IPS-18c (cell line): Measurements from ENCODE around the gene TMEM185A.
A peak's percentile ranks its signal among the peaks of the same experiment; 100 is the strongest.
"Not testable (repeated sequence)": the region's sequence is repeated elsewhere in the genome, so short reads cannot be mapped to it uniquely, and the experiment has no call there.

Experiments
- H3K4me3 ChIP-seq: 2 replicates; pipeline ENCODE4 v1.7.0; 2013; ENCODE audit warnings: low read depth, mild to moderate bottlenecking, low read length, moderate library complexity; ENCODE audit not compliant: insufficient read depth
- H3K9me3 ChIP-seq: one replicate; pipeline ENCODE4 v1.6.1; 2013; ENCODE audit warnings: mild to moderate bottlenecking, low read length, moderate library complexity; ENCODE audit not compliant: control insufficient read depth, insufficient read depth

The TMEM185A gene

GRCh38 chrX:149631234-149632165, at the start of gene TMEM185A:
TMEM185A (minus strand) TSS chrX:149631792; CDS start chrX:149631580, 212 bp downstream.
- Histone ChIP-seq H3K9me3 (peaks cover 8% of the 10 kb centered on the region), H3K4me3 (peak within 1 kb of the TSS; percentile 61)

GRCh38 chrX:149681182-149681581, 49.6 kb upstream of the TMEM185A start:
- peaks cover 4% of the 10 kb centered on the region for H3K9me3 ChIP-seq
- no peak overlapping the region for H3K4me3 ChIP-seq

DNA sequence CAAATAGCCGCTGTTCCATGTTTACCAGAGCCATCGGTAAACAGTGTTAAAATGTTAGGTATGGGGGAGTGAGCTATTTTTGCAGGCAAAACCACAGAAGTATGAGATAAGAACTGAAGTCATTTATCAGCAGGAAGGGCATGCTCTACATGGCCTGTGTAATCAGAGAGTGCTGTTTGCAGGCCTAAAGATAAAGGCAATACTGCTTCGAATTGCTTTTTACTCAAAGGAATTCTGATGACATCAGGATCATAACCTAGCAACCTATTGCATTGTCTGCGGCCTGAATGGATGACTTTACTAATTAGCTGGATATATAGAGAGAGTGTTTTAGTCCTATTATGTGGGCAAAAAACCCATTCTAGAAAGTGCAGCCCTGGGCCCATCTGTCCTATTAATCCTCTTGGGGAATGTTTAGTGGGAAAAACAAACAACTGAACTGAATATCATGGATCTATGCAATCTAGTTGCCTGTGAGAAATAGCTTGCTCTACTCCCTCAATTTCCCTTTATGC, 47.6 kb upstream of the TMEM185A start:
- not testable (repeated sequence) for H3K4me3 ChIP-seq, H3K9me3 ChIP-seq

GRCh38 chrX:149675554-149675953, 44.0 kb upstream of the TMEM185A start:
- H3K4me3 ChIP-seq, H3K9me3 ChIP-seq: not testable (repeated sequence)

DNA sequence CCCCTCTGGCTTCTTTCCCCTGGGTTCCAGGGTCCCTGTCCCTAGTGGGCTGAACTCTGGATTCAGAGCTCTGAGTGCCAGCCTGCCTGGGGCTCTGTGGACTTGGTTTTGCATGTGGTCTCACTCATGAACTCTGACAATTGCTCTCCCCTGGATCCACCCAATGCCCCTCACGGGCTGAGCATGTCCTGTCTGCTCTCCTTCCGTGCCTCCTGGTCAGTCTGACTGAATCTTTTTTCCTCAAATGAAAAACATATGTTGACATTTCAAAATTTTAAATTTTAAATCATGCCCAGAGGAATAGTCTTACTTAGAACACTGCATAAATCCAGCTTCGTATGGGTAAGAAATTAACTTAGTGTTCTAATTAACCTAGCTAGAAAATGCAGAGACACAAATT, 43.5 kb upstream of the TMEM185A start:
- H3K4me3 ChIP-seq, H3K9me3 ChIP-seq: not testable (repeated sequence)

DNA sequence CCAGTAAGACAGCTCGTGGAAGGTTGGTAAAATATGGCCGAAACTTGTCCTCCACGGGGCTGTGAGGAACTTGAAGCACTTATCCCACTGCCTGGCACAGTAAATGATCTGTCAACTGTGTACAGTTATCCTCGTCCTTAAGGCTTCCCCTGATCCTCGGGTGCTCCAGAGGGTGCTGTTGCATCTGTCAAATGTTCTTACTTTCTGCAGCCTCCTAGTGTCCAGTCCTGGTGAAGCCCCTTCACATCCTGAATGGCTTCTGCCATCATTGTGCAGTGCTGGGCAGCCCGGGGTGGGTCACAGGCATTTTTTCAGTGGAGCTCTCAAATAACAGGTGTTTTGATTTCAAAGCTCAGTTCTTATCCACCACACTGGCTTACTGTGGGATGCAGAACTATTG, 29.0 kb upstream of the TMEM185A start:
- not testable (repeated sequence) for H3K9me3 ChIP-seq, H3K4me3 ChIP-seq

GRCh38 chrX:149656260-149656884, 24.8 kb upstream of the TMEM185A start:
- H3K9me3 ChIP-seq, H3K4me3 ChIP-seq: not testable (repeated sequence)

GRCh38 chrX:149652232-149652981, 20.8 kb upstream of the TMEM185A start:
- Histone ChIP-seq H3K9me3 (no peaks in the 10 kb centered on the region), H3K4me3 (no peak overlapping the region)

GRCh38 chrX:149650162-149650561, 18.6 kb upstream of the TMEM185A start:
- H3K9me3 ChIP-seq: peaks cover 2% of the 10 kb centered on the region
- no peak overlapping the region for H3K4me3 ChIP-seq

DNA sequence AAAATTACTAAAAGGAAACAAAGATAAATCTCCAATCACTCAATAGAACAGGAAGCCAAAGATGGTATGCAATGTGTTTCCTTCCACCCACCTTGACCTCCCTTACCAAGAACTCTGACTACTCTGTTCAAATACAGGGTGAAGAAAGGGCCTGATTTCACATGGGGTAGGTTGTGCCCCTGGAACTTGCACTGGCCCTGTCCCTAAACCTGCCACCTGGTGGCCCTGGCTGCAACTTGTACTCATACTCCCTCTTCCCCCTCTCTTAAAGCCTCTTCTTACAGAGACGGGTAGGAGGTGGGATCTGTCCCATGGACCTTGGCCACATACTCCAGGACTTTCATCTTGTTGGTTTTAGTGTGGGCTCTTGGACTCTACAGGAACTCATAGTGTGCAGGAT, 17.3 kb upstream of the TMEM185A start:
- Histone ChIP-seq H3K9me3 (peaks cover 2% of the 10 kb centered on the region), H3K4me3 (no peak overlapping the region)

GRCh38 chrX:149647505-149647904, 15.9 kb upstream of the TMEM185A start:
- H3K9me3 ChIP-seq: peaks cover 2% of the 10 kb centered on the region
- no peak overlapping the region for H3K4me3 ChIP-seq

DNA sequence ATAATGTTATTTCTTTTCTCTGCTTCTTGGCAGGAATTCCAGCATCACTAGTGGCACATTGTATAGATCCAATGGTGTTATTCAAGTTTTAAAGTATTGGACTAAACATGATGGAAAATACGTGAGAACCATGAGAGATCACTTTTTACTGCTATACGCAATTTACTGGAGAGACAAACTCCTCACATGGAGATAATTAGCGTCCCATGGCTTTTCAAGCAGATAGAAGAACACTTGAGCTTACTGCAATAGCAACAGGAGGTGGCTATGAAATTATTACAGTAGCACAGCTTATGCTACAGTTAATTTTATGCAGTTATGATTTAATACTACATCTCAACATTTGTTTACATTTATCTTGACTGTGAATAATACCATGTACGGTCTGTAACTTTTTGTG, 11.9 kb upstream of the TMEM185A start:
- H3K9me3 ChIP-seq: peaks cover 2% of the 10 kb centered on the region
- no peak overlapping the region for H3K4me3 ChIP-seq

GRCh38 chrX:149641835-149642234, 10.2 kb upstream of the TMEM185A start:
- H3K4me3 ChIP-seq: no peak overlapping the region
- peaks cover 2% of the 10 kb centered on the region for H3K9me3 ChIP-seq

- no peak overlapping the region for H3K4me3 ChIP-seq
- H3K9me3 ChIP-seq: no peaks in the 10 kb centered on the region
These were observed 9.8 kb upstream of the TMEM185A start for GRCh38 chrX:149641432-149641831.

DNA sequence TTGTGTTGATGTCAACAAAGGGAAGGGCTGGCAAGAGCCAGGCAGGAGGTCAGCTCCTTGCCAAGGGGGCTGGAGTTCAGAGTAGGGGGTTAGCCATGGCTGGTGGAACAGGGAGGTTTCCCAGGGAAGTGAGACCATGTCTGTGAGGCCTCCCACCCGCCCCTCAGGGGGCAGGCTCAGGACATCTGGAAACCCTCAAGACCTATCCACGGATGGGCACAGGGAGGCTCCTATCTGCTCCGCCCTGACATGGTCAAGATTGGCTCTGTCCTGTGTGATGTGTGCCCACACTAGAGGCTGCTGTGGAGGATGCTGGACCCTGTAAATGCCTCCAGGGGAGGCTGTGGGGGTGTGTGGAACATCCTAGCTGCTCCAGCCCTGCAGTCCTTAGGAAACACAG, 8.0 kb upstream of the TMEM185A start:
- Histone ChIP-seq H3K4me3 (no peak overlapping the region), H3K9me3 (no peaks in the 10 kb centered on the region)

DNA sequence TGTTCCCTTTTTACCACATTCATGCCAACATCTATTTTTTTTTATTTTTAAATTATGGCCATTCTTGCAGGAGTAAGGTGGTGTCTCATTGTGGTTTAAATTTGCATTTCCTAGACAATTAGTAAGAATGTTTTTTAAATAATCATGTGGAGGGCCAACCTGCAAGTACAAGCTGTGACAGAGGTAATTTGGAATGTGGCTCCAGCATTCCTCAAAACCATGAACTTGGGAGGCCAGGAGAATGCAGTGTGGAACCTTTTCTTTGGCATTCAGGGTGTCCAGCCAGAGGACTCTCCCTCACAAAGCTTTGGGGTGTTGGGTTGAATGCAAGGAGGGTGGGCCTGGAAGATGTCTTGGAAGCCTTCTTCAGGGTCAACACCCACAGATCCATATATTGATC, 7.3 kb upstream of the TMEM185A start:
- Histone ChIP-seq H3K4me3 (no peak overlapping the region), H3K9me3 (no peaks in the 10 kb centered on the region)

- Histone ChIP-seq H3K4me3 (no peak overlapping the region; the same call in 1 of the 2 replicates), H3K9me3 (peaks cover 6% of the 10 kb centered on the region)
These were observed 1.9 kb upstream of the TMEM185A start for GRCh38 chrX:149633511-149633910.
